ENCODE results near the gene MRPS6. TPM values are rescaled to one million over a fixed set of nuclear protein-coding genes. Genes with fewer than 3 reads are reported as not detected.

MRPS6 gene
- total and polyA plus RNA-seq, 2 experiments from 2014 or later: 13.7 to 83.9 TPM

GRCh38 chr21:34037009-34037795 lies 36.2 kb upstream of the MRPS6 start:
- no peaks in the 10 kb centered on the region for H3K27me3 ChIP-seq (replicated peaks; ENCODE audit: insufficient read depth)
- peaks cover 11% of the 10 kb centered on the region for H3K4me1 ChIP-seq (ENCODE audit: insufficient read depth)
- no peaks in the 10 kb centered on the region for H3K36me3 ChIP-seq (ENCODE audit: low read depth)
- peak; percentile 84 for DNase-seq
- no peaks in the 10 kb centered on the region for H3K9me2 ChIP-seq (ENCODE audit: insufficient read depth)
- TF ChIP-seq EZH2phosphoT487 (IDR thresholded peaks at IDR 0.05; ENCODE audit: insufficient read depth, low read depth) (no peak), EZH2 (IDR thresholded peaks at IDR 0.05; ENCODE audit: insufficient read depth, poor library complexity, severe bottlenecking) (no peak)
- peak overlapping the region; percentile 33; the same call in 1 of the 2 replicates for H3K27ac ChIP-seq
- no peak overlapping the region for H3K9ac ChIP-seq
- H3K4me3 ChIP-seq: no peak overlapping the region
- in situ Hi-C loops (cut with MboI): no loop called here
- H3K9me3 ChIP-seq (ENCODE audit: low read depth): no peaks in the 10 kb centered on the region
- peak overlapping the region; percentile 25 for H3K4me2 ChIP-seq (ENCODE audit: unreplicated experiment)
- no peaks in the 10 kb centered on the region for H4K20me1 ChIP-seq (ENCODE audit: insufficient read depth)
- peak overlapping the region; percentile 31 for H2AFZ ChIP-seq
- WGBS, 2 experiments (ENCODE audit: low coverage in 1 of 2, low lambda C conversion rate in 2 of 2, missing lambda C conversion rate in 2 of 2): 54 to 63% methylated on average over 10 to 11 of the region's 11 CpGs
- H3K79me2 ChIP-seq (ENCODE audit: insufficient read depth): no peaks in the 10 kb centered on the region
- H3F3A ChIP-seq (ENCODE audit: insufficient read depth): peaks cover 14% of the 10 kb centered on the region

GRCh38 chr21:34039678-34040382 lies 33.5 kb upstream of the MRPS6 start:
- no peak overlapping the region for H3K27ac ChIP-seq
- H3K4me2 ChIP-seq (ENCODE audit: unreplicated experiment): no peak overlapping the region
- H3K9me2 ChIP-seq (ENCODE audit: insufficient read depth): no peaks in the 10 kb centered on the region
- in situ Hi-C loops (cut with MboI): no loop called here
- H3K4me1 ChIP-seq (ENCODE audit: insufficient read depth): peaks cover 11% of the 10 kb centered on the region
- no peak for DNase-seq
- H3K9ac ChIP-seq: no peak overlapping the region
- H4K20me1 ChIP-seq (ENCODE audit: insufficient read depth): no peaks in the 10 kb centered on the region
- TF ChIP-seq EZH2 (IDR thresholded peaks at IDR 0.05; ENCODE audit: insufficient read depth, poor library complexity, severe bottlenecking) (no peak), EZH2phosphoT487 (IDR thresholded peaks at IDR 0.05; ENCODE audit: insufficient read depth, low read depth) (no peak)
- H3F3A ChIP-seq (ENCODE audit: insufficient read depth): peaks cover 14% of the 10 kb centered on the region
- no peak overlapping the region for H2AFZ ChIP-seq
- H3K9me3 ChIP-seq (ENCODE audit: low read depth): no peaks in the 10 kb centered on the region
- no peaks in the 10 kb centered on the region for H3K36me3 ChIP-seq (ENCODE audit: low read depth)
- no peaks in the 10 kb centered on the region for H3K27me3 ChIP-seq (replicated peaks; ENCODE audit: insufficient read depth)
- H3K79me2 ChIP-seq (ENCODE audit: insufficient read depth): no peaks in the 10 kb centered on the region
- 64 to 69% methylated on average over 10 of the region's 10 CpGs for WGBS, 2 experiments (ENCODE audit: low coverage in 1 of 2, low lambda C conversion rate in 2 of 2, missing lambda C conversion rate in 2 of 2)
- H3K4me3 ChIP-seq: no peak overlapping the region

GRCh38 chr21:34042735-34043134 lies 30.6 kb upstream of the MRPS6 start:
- TF ChIP-seq EZH2 (IDR thresholded peaks at IDR 0.05; ENCODE audit: insufficient read depth, poor library complexity, severe bottlenecking): no peak
- TF ChIP-seq EZH2phosphoT487 (IDR thresholded peaks at IDR 0.05; ENCODE audit: insufficient read depth, low read depth): no peak
- Histone ChIP-seq H3K4me2 (ENCODE audit: unreplicated experiment) (no peak overlapping the region), H3K27ac (no peak overlapping the region), H3K4me3 (no peak overlapping the region), H4K20me1 (ENCODE audit: insufficient read depth) (no peaks in the 10 kb centered on the region), H3K4me1 (ENCODE audit: insufficient read depth) (peaks cover 5% of the 10 kb centered on the region), H3K9ac (no peak overlapping the region), H3K36me3 (ENCODE audit: low read depth) (no peaks in the 10 kb centered on the region), H2AFZ (no peak overlapping the region), H3K9me2 (ENCODE audit: insufficient read depth) (no peaks in the 10 kb centered on the region), H3K9me3 (ENCODE audit: low read depth) (no peaks in the 10 kb centered on the region), H3F3A (ENCODE audit: insufficient read depth) (peaks cover 7% of the 10 kb centered on the region), H3K27me3 (replicated peaks; ENCODE audit: insufficient read depth) (no peaks in the 10 kb centered on the region), H3K79me2 (ENCODE audit: insufficient read depth) (no peaks in the 10 kb centered on the region)
- in situ Hi-C loops (cut with MboI): no loop called here
- whole genome bisulfite sequencing, 2 experiments (ENCODE audit: low coverage in 1 of 2, low lambda C conversion rate in 2 of 2, missing lambda C conversion rate in 2 of 2): 92 to 97% methylated on average over 1 of the region's 1 CpG
- no peak for DNase-seq

GRCh38 chr21:34043333-34043732 lies 30.0 kb upstream of the MRPS6 start:
- H3K27me3 ChIP-seq (replicated peaks; ENCODE audit: insufficient read depth): no peaks in the 10 kb centered on the region
- H3K79me2 ChIP-seq (ENCODE audit: insufficient read depth): no peaks in the 10 kb centered on the region
- H4K20me1 ChIP-seq (ENCODE audit: insufficient read depth): no peaks in the 10 kb centered on the region
- no peaks in the 10 kb centered on the region for H3K9me2 ChIP-seq (ENCODE audit: insufficient read depth)
- WGBS, 2 experiments (ENCODE audit: low coverage in 1 of 2, low lambda C conversion rate in 2 of 2, missing lambda C conversion rate in 2 of 2): 96 to 98% methylated on average over 4 of the region's 4 CpGs
- no peak overlapping the region for H2AFZ ChIP-seq
- H3K27ac ChIP-seq: no peak overlapping the region
- no peaks in the 10 kb centered on the region for H3K4me1 ChIP-seq (ENCODE audit: insufficient read depth)
- no peak overlapping the region for H3K9ac ChIP-seq
- no peaks in the 10 kb centered on the region for H3K36me3 ChIP-seq (ENCODE audit: low read depth)
- H3K9me3 ChIP-seq (ENCODE audit: low read depth): no peaks in the 10 kb centered on the region
- H3K4me2 ChIP-seq (ENCODE audit: unreplicated experiment): no peak overlapping the region
- H3K4me3 ChIP-seq: no peak overlapping the region
- TF ChIP-seq EZH2 (IDR thresholded peaks at IDR 0.05; ENCODE audit: insufficient read depth, poor library complexity, severe bottlenecking) (no peak), EZH2phosphoT487 (IDR thresholded peaks at IDR 0.05; ENCODE audit: insufficient read depth, low read depth) (no peak)
- in situ Hi-C loops (cut with MboI): no loop called here
- DNase-seq: no peak
- H3F3A ChIP-seq (ENCODE audit: insufficient read depth): peaks cover under 1% of the 10 kb centered on the region; the same call in 1 of the 2 replicates
